Measurements from ENCODE around the gene EMX1. TPM values are rescaled to one million over a fixed set of nuclear protein-coding genes. Genes with fewer than 3 reads are reported as not detected.

EMX1 gene
- total RNA-seq, 2 experiments from 2014 or later, result not detected

DNA sequence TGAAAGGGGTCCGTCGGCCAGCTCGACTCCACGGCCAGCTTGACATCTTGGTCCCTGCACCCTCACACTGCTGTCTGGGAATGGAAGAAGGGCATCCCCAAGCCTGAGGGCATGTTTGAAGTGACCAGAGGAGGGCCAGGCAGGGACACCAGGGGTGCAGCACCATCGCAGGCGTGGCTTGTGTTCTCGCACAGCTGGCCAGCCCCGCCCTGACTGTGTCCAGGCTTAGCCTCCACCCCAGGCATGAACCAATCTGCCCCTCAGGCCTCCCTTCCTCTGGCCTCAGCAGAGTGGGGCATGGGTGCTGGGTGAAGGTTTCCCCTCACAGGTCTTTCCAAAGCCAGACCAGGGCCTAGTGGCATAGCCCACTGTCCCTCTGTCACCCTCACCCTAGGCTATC is 25.0 kb downstream of the EMX1 start:
- Mint-ChIP-seq H3K27ac (no peak overlapping the region), H3K27me3 (no peaks in the 10 kb centered on the region), H3K4me1 (no peaks in the 10 kb centered on the region), H3K36me3 (no peaks in the 10 kb centered on the region), H3K4me3 (no peak overlapping the region), H3K9me3 (no peaks in the 10 kb centered on the region)
- DNase-seq, result no peak

- H3K27ac Mint-ChIP-seq, result no peak overlapping the region
- H3K36me3 Mint-ChIP-seq, result no peaks in the 10 kb centered on the region
- H3K27me3 Mint-ChIP-seq, result no peaks in the 10 kb centered on the region
- no peaks in the 10 kb centered on the region for H3K9me3 Mint-ChIP-seq
- DNase-seq, result no peak
- H3K4me1 Mint-ChIP-seq, result no peaks in the 10 kb centered on the region
- no peak overlapping the region for H3K4me3 Mint-ChIP-seq
Observed at GRCh38 chr2:72942881-72943418, 25.6 kb downstream of the EMX1 start.

GRCh38 chr2:72943540-72944395 is 26.4 kb downstream of the EMX1 start:
- Mint-ChIP-seq H3K9me3 (no peaks in the 10 kb centered on the region), H3K27ac (no peak overlapping the region), H3K27me3 (no peaks in the 10 kb centered on the region), H3K4me1 (no peaks in the 10 kb centered on the region), H3K4me3 (no peak overlapping the region), H3K36me3 (no peaks in the 10 kb centered on the region)
- DNase-seq, result no peak

- no peaks in the 10 kb centered on the region for H3K27me3 Mint-ChIP-seq
- no peaks in the 10 kb centered on the region for H3K4me1 Mint-ChIP-seq
- H3K27ac Mint-ChIP-seq, result no peak overlapping the region
- no peaks in the 10 kb centered on the region for H3K36me3 Mint-ChIP-seq
- no peak for DNase-seq
- H3K4me3 Mint-ChIP-seq, result no peak overlapping the region
- H3K9me3 Mint-ChIP-seq, result no peaks in the 10 kb centered on the region
Observed at GRCh38 chr2:72944804-72945449, 27.6 kb downstream of the EMX1 start.

DNA sequence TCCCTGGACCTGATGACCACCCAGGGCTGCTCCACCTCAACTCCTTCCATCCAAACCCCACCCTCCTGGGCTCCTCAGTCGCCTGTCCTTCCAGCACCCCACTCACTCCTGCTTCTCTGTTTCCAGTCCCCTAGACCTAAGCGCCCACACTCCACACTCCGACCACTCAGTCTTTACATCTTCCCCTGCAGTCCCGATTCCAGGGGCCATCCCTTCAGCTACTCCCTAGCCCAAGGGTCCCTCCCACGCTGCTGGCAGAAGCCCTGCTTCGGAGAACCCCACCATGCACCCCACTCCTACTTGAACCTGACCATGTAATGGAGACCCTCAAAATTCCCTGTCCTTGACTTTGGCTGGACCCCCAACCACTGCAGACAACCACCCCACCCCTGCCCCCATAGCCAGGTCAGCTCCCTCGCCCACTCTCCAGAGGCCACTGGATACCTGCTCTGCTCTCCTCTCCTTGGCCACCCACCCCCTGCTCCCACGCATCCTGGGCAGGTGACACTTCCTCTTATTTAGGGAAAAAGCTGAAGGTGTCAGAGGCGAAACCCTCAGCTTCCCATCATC is 28.2 kb downstream of the EMX1 start:
- Mint-ChIP-seq H3K36me3 (no peaks in the 10 kb centered on the region), H3K27me3 (no peaks in the 10 kb centered on the region), H3K27ac (no peak overlapping the region), H3K4me3 (no peak overlapping the region), H3K9me3 (no peaks in the 10 kb centered on the region), H3K4me1 (no peaks in the 10 kb centered on the region)
- no peak for DNase-seq

GRCh38 chr2:72946466-72946865 is 29.1 kb downstream of the EMX1 start:
- no peaks in the 10 kb centered on the region for H3K4me1 Mint-ChIP-seq
- no peak overlapping the region for H3K4me3 Mint-ChIP-seq
- no peaks in the 10 kb centered on the region for H3K27me3 Mint-ChIP-seq
- H3K27ac Mint-ChIP-seq, result no peak overlapping the region
- no peaks in the 10 kb centered on the region for H3K36me3 Mint-ChIP-seq
- no peaks in the 10 kb centered on the region for H3K9me3 Mint-ChIP-seq
- DNase-seq, result no peak

DNA sequence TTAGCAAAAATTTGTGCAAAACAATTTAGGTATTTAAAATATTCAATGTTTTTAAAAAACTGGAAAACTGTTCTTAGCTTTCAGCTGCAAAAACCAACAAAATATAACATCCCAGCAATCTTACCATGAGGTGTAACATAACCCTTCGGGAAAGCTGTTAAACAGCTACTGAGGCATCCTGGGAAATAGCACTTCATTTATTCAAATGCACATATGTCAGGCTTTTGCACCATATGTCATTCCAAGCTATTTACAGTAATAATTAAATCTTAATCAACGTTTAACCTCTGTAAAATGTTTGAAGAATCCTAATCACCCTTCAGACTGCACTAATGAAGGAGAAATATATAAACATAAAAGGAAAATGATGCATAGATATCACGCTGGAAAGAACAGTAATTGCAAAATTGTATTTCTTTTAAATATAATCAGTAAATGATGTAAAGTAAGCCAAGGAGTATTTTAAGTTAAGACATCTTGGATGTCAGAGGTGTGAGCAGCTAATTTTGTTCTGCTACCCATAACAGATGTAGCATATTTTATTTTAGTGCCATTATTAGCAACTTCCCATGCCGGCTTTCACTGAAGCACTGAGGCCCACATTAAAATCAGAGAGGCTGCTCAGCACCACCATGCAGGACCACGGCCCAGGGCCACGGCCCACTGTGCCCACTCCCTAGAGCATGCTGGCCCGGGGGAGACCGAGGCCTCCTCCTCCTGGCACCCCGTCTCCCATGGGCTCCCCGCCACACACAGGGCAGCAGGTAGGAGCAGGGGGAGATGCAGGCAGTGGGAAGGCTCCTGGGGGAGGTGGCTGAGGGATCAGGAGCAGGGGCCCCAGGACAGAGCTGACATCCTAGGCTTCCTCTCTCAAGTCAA is 30.9 kb downstream of the EMX1 start:
- Mint-ChIP-seq H3K4me3 (no peak overlapping the region), H3K27me3 (no peaks in the 10 kb centered on the region), H3K9me3 (no peaks in the 10 kb centered on the region), H3K36me3 (no peaks in the 10 kb centered on the region), H3K27ac (no peak overlapping the region), H3K4me1 (no peaks in the 10 kb centered on the region)
- DNase-seq, result no peak

DNA sequence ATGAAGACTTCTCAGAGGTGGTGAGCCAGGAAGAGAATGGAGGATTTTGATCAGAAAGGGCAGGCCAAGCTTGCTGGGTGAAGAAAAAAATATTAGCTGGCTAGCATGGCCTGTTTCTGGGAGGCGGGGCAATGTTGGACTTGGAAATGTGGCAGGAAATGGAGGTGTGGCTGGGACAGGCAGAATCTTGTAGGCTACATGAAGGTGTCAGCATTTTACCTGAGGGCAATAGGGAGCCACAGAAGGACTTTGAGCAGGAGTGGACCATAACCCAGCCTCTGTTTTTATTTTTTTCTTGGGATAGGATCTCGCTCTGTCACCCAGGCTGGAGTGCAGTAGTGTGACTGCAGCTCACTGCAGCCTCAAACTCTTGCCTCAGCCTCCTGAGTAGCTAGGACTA is 31.7 kb downstream of the EMX1 start:
- Mint-ChIP-seq H3K36me3 (no peaks in the 10 kb centered on the region), H3K27ac (no peak overlapping the region), H3K27me3 (no peaks in the 10 kb centered on the region), H3K4me1 (peaks cover 4% of the 10 kb centered on the region), H3K4me3 (no peak overlapping the region), H3K9me3 (no peaks in the 10 kb centered on the region)
- DNase-seq, result no peak

DNA sequence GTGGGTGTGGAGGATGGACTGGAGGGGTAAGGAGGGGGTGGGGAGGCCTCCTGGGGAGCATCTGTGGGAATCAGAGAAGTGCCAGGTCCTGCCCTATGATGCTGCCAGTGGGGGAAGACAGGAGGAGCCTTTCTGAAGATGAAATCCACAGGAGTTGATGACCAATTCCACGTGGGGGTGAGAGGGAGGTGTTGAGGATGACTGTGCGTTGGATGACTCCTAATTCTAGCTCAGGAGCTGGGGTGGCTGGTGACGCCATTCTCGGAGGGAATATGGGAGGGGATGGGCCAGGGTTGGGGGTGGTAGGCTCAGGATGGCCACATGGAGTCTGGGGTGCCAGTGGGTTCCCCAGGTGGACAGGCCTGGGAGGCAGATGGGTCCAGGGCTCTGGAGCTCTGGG is 32.3 kb downstream of the EMX1 start:
- Mint-ChIP-seq H3K4me3 (no peak overlapping the region), H3K4me1 (peaks cover 5% of the 10 kb centered on the region), H3K36me3 (no peaks in the 10 kb centered on the region), H3K9me3 (no peaks in the 10 kb centered on the region), H3K27me3 (no peaks in the 10 kb centered on the region), H3K27ac (no peak overlapping the region)
- no peak for DNase-seq

GRCh38 chr2:72950558-72951255 is 33.4 kb downstream of the EMX1 start:
- no peak for DNase-seq
- H3K36me3 Mint-ChIP-seq, result no peaks in the 10 kb centered on the region
- peaks cover 9% of the 10 kb centered on the region for H3K4me1 Mint-ChIP-seq
- no peaks in the 10 kb centered on the region for H3K9me3 Mint-ChIP-seq
- no peak overlapping the region for H3K27ac Mint-ChIP-seq
- H3K27me3 Mint-ChIP-seq, result no peaks in the 10 kb centered on the region
- H3K4me3 Mint-ChIP-seq, result no peak overlapping the region

DNA sequence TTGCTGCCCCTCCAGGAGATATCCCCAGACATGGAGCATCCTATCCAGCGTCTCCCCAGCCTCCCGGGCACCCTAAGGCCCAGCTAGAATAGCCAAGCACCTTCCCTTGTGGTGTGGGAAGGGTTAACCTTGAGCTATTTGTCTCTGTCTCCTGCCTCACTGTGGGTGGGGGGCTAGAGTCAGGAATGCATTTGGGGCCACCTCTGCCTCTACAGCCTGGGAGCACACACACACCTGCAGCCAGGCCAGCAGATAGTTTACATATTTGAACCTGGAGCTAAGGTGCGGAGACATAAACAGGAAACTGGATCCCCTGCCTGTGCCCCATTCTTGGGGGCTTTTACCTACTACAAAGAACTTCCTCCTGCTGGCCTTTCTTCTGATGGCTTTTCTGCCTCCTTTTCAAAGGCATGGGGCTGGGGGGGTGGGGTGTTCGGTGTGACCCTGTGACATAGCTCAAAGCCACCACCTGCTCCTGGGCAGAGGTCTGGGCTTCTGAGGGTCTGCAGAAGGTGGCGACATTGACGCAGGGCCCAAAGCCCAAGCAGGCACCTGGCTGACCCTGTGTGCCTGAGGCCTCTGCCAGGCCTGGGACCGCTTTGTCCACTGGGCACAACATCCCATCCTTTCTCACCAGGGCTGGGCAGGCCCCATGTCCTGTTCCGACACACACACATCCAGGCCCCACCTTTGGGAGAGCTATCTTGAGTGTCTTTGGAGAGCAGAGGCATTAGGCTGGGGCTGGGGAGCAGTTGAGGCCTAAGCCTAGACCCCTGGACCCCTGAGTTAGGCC is 34.2 kb downstream of the EMX1 start:
- no peaks in the 10 kb centered on the region for H3K9me3 Mint-ChIP-seq
- H3K36me3 Mint-ChIP-seq, result no peaks in the 10 kb centered on the region
- no peak overlapping the region for H3K27ac Mint-ChIP-seq
- H3K27me3 Mint-ChIP-seq, result no peaks in the 10 kb centered on the region
- no peak overlapping the region for H3K4me3 Mint-ChIP-seq
- no peak for DNase-seq
- peaks cover 9% of the 10 kb centered on the region for H3K4me1 Mint-ChIP-seq

DNA sequence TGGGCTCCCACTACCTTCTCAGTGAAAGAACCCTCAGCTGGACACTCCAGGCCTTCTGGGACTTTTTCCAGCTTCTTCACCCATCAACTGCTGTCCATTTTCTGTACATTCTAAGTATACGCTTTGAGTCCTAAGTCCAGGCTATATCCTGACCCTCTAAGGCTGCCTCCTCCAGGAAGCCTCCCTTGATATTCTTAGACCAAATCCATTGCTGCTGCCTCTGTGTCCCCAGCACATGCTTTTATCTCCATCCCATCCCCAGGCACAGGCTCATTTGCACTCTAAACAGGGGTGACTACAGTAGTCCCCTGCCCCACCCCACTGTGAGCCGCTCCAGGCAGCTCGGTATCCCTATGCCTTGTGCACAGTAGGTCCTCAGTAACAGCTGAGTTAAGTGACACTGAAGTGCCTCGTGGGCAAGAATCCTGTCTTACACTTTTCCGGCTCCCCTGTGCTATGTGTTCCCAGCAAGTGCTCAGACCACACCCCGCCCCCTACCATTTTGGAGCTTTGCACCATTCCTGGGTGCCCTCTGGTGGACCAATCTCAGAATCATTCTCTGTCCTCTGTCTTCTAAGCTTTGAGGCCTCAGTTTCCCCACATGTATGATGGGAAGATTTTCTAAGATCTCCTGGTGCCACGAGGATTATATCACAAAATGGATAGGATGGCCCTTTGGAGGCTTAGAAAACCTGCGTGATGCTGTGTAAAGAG is 34.9 kb downstream of the EMX1 start:
- Mint-ChIP-seq H3K4me3 (no peak overlapping the region), H3K27ac (no peak overlapping the region), H3K9me3 (no peaks in the 10 kb centered on the region), H3K4me1 (peaks cover 9% of the 10 kb centered on the region), H3K36me3 (no peaks in the 10 kb centered on the region), H3K27me3 (no peaks in the 10 kb centered on the region)
- no peak for DNase-seq

GRCh38 chr2:72952961-72953360 is 35.6 kb downstream of the EMX1 start:
- no peak overlapping the region for H3K27ac Mint-ChIP-seq
- H3K4me1 Mint-ChIP-seq, result peaks cover 9% of the 10 kb centered on the region
- H3K27me3 Mint-ChIP-seq, result no peaks in the 10 kb centered on the region
- H3K36me3 Mint-ChIP-seq, result no peaks in the 10 kb centered on the region
- no peak overlapping the region for H3K4me3 Mint-ChIP-seq
- no peaks in the 10 kb centered on the region for H3K9me3 Mint-ChIP-seq
- no peak for DNase-seq
